WI38 (cell line): Measurements from ENCODE around the gene MYO3B.

Source experiments
- H3K4me3 ChIP-seq: 2 replicates; pipeline ENCODE4 v1.5.1; 2011; ENCODE audit warnings: low read depth, mild to moderate bottlenecking, control low read depth, low read length
- TF ChIP-seq, protein P1 (sequence below): IDR thresholded peaks from 2 replicates; pipeline ENCODE4 v1.5.1; 2012; ENCODE audit warnings: low read depth, mild to moderate bottlenecking, control low read depth, low read length

The MYO3B gene

DNA sequence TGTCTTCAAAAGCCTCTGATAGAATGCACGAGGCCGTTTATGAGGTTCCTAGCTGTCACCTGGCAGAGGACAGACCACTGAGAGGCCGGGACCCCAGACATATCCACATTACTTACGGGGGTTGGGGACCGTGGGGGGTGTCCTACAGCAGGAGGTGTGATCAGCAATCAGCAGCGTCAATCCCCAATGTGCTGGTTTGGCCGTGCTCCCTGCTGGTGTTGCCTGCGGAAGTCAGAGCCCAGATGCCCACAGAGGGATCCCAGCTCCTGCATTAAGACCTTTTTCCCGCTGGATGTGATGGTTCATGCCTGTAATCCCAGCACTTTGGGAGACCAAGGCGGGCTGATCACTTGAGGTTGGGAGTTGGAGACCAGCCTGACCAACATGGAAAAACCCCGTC, 516.4 kb downstream of the MYO3B start:
- H3K4me3 ChIP-seq = no peak overlapping the region
- TF ChIP-seq, protein P1, sequence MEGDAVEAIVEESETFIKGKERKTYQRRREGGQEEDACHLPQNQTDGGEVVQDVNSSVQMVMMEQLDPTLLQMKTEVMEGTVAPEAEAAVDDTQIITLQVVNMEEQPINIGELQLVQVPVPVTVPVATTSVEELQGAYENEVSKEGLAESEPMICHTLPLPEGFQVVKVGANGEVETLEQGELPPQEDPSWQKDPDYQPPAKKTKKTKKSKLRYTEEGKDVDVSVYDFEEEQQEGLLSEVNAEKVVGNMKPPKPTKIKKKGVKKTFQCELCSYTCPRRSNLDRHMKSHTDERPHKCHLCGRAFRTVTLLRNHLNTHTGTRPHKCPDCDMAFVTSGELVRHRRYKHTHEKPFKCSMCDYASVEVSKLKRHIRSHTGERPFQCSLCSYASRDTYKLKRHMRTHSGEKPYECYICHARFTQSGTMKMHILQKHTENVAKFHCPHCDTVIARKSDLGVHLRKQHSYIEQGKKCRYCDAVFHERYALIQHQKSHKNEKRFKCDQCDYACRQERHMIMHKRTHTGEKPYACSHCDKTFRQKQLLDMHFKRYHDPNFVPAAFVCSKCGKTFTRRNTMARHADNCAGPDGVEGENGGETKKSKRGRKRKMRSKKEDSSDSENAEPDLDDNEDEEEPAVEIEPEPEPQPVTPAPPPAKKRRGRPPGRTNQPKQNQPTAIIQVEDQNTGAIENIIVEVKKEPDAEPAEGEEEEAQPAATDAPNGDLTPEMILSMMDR = no peak

GRCh38 chr2:170695521-170696410, 517.8 kb downstream of the MYO3B start:
- H3K4me3 ChIP-seq = no peak overlapping the region
- TF ChIP-seq, protein P1 = no peak

- no peak overlapping the region for H3K4me3 ChIP-seq
- TF ChIP-seq, protein P1 = no peak
These were observed 519.0 kb downstream of the MYO3B start for GRCh38 chr2:170696948-170697347.

DNA sequence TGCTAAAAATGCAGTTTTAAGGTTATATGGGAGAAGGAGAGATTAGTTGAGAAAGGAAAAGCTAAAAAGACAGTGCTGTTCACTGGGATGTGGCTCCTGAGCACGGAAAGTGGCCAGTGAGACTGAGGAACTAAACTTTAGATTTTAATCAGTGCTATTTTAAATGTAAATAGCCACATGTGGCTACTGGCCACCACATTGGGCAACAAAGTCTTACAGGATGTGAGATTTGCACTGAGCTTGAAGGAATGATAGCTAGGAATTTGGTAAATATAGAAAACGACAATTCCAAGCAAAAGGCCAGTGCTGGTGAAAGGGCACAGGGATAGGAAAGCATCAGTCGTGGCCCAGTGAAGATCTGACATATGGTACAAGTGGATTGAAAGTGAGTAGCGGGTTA, 523.1 kb downstream of the MYO3B start:
- no peak overlapping the region for H3K4me3 ChIP-seq
- TF ChIP-seq, protein P1 = no peak

DNA sequence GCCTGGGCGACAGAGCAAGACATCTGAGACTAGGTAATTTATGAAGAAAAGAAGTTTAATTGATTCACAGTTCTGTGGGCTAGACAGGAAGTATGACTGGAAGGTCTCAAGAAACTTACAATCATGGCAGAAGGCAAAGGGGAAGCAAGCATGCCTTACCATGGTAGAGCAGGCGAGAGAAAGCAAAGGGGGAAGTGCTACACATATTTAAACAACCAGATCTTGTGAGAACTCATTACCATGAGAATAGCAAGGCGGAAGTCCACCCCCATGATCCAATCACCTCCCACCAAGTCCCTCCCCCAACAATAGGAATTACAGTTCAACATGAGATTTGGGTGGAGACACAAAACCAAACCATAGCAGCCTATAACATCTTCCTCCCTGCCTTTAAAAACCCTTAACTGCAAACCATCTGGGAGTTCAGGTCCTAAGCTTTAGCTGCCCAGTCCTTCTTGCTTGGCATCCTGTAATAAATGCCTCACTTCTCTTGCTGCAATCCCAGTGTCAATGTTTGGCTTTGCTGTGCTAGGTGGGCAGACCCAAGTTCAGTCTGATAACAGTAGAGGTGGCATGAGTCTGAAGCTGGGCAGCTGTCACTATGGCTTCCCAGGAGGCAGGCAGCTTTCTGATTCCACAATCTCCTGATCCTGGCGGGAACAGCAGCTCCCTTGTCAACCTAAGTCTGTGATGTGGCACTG, 526.0 kb downstream of the MYO3B start:
- H3K4me3 ChIP-seq = no peak overlapping the region
- TF ChIP-seq, protein P1 = no peak
